Heart left ventricle (tissue), 16 donors: Measurements from ENCODE around the gene RETN. TPM values are rescaled to one million over a fixed set of nuclear protein-coding genes. Genes with fewer than 3 reads are reported as not detected.

Experiments
- ATAC-seq, 4 donors: fragments of 200-7000 bp; cut with Tn5 transposase; one replicate each; pipeline ENCODE4 v1.9.1; 2020 to 2022; ENCODE audit warnings: moderate library complexity in 4 of 4, mild to moderate bottlenecking in 3 of 4, moderate number of reproducible peaks in 1 of 4
- DNase-seq, 5 donors: peaks; one replicate each; pipeline ENCODE4 v3.0.0-alpha.2; 2020
- H3K27ac ChIP-seq, 12 donors: fragments of 200-600 bp; sonication (generic) in 4 of 12; one replicate each; pipeline versions ENCODE4 v1.5.0 to v1.8.0; 2016 to 2022; ENCODE audit warnings: mild to moderate bottlenecking in 2 of 12
- H3K27me3 ChIP-seq, 9 donors: fragments of 200-600 bp; sonication (generic) in 2 of 9; one replicate each; pipeline versions ENCODE4 v1.5.1 to v1.8.0; 2016 to 2022; ENCODE audit warnings: mild to moderate bottlenecking in 3 of 9
- H3K36me3 ChIP-seq, 9 donors: fragments of 200-600 bp; sonication (generic) in 2 of 9; one replicate each; pipeline versions ENCODE4 v1.5.0 to v1.8.0; 2018 to 2022; ENCODE audit warnings: mild to moderate bottlenecking in 2 of 9
- H3K4me1 ChIP-seq, 12 donors: fragments of 200-600 bp; sonication (generic) in 4 of 12; one replicate each; pipeline versions ENCODE4 v1.5.0 to v1.8.0; 2016 to 2022; ENCODE audit warnings: mild to moderate bottlenecking in 3 of 12
- H3K4me3 ChIP-seq, 12 donors: fragments of 200-600 bp; sonication (generic) in 4 of 12; one replicate each; pipeline versions ENCODE4 v1.5.0 to v1.8.0; 2017 to 2022; ENCODE audit warnings: mild to moderate bottlenecking in 9 of 12, moderate library complexity in 4 of 12
- H3K9me3 ChIP-seq, 12 donors: fragments of 200-600 bp; sonication (generic) in 4 of 12; one replicate each; pipeline versions ENCODE4 v1.5.0 to v1.8.0; 2016 to 2022; ENCODE audit warnings: mild to moderate bottlenecking in 1 of 12
- POLR2A ChIP-seq, 2 donors: fragments of 450-650 bp; IDR thresholded peaks; one replicate each; pipeline ENCODE4 v1.6.1; 2017; ENCODE audit warnings: antibody characterized with exemption in 2 of 2, mild to moderate bottlenecking in 2 of 2, moderate library complexity in 2 of 2
- WGBS, 4 donors: extraction: QIAGEN DNeasy Blood & Tissue Kit in 2 of 4; methylation state at CpG; one replicate each; pipeline versions ENCODE4 v1.1.5 to v1.1.7; 2013 to 2018; 5-methylcytosine and 5-hydroxymethylcytosine counted together
- intact Hi-C, 10 donors: fragments of 100-400 bp; cut with DNase I; formaldehyde crosslinking; loops; one replicate each; pipeline versions ENCODE4 v1.11.1 to v1.14.2; 2022
- polyA plus RNA-seq, 2 donors: library from polyadenylated mRNA; stranded (reverse); fragments of 200-250 nt; gene quantifications; one replicate each; pipeline ENCODE4 v1.2.3, GENCODE V29; 2013
- total RNA-seq, 9 donors: library from RNA; depleted of rRNA in 2 of 9; stranded (reverse); fragments of >200 nt in 2 of 9; fragmentation: NEBNext Ultra II Directional in 3 of 9; extraction: Animal tissue kit (Norgen Biotek cat#: 25700) in 3 of 9; gene quantifications; one replicate each; pipeline versions ENCODE4 v1.1.0 to v1.2.4, GENCODE V29; 2016 to 2023
- TF ChIP-seq, protein P1 (sequence below), 12 donors: fragments of 200-600 bp; sonication (generic) in 4 of 12; IDR thresholded peaks; one replicate each; pipeline versions ENCODE4 v1.5.0 to v1.8.0; 2018 to 2022; ENCODE audit warnings: antibody characterized with exemption in 12 of 12, mild to moderate bottlenecking in 5 of 12
- donor health status: ischemic (EF 13 %, LVEDD 7.1; RV severe dilation, severe dysfunction).
- donor health status: healthy with polysubstance abuse.
- donor health status: DM: no; HTN: yes; CAD: no.
- donor health status: DM: no; HTN: no; CAD: no.
- donor health status: ischemic (EF 25% LVEDD 6.9; RV normal size, moderate dysfunction).
- donor health status: ischemic (EF 25% LVEDD 5.7; RV mildly dilated, moderate dysfunction).
- donor health status: healthy.
- donor health status: DM: yes; HTN: yes; CAD: no.
- donor health status: ischemic (EF 35%, LVEDD 5.7; RV mildly dilated, moderate dysfunction).
- donor health status: nonischemic (EF 11% LVEDD 7.7; RV severe dilation, severe dysfunction).
- donor health status: DM: yes; HTN: yes; CAD: no.
- donor health status: PGD.
- donor health status: ischemic (EF 29% LVEDD 5.4; RV normal size, mild dysfunction).
- donor health status: nonischemic (EF 23%, LVEDD 6.1; RV moderate dilation, normal function).

The RETN gene
- total and polyA plus RNA-seq, 11 donors: 2.6 to 9.2 (median 4.8) TPM; not detected in 8

GRCh38 chr19:7701654-7702457, 33.0 kb downstream of the RETN start, which contains the start of gene FCER2:
Gene FCER2, minus strand, starts transcription at chr19:7702131. Its CDS starts 2,371 bp downstream, at chr19:7699760.
- DNase-seq (no peak), ATAC-seq (peak in 1 of 4 donors; percentile 18)
- no peak for TF ChIP-seq POLR2A (IDR thresholded peaks at IDR 0.05)
- TF ChIP-seq, protein P1, sequence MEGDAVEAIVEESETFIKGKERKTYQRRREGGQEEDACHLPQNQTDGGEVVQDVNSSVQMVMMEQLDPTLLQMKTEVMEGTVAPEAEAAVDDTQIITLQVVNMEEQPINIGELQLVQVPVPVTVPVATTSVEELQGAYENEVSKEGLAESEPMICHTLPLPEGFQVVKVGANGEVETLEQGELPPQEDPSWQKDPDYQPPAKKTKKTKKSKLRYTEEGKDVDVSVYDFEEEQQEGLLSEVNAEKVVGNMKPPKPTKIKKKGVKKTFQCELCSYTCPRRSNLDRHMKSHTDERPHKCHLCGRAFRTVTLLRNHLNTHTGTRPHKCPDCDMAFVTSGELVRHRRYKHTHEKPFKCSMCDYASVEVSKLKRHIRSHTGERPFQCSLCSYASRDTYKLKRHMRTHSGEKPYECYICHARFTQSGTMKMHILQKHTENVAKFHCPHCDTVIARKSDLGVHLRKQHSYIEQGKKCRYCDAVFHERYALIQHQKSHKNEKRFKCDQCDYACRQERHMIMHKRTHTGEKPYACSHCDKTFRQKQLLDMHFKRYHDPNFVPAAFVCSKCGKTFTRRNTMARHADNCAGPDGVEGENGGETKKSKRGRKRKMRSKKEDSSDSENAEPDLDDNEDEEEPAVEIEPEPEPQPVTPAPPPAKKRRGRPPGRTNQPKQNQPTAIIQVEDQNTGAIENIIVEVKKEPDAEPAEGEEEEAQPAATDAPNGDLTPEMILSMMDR (IDR thresholded peaks at IDR 0.05): no peak
- 54 to 61% (median 56%) methylated on average over 20 of the region's 20 CpGs for WGBS, 4 donors
- Histone ChIP-seq H3K27me3 (peaks cover 0 to 56% (median 16%) of the 10 kb centered on the region in 9 donors), H3K27ac (no peak within 1 kb of the TSS), H3K4me3 (no peak within 1 kb of the TSS), H3K36me3 (no peaks in the 10 kb centered on the region), H3K4me1 (peaks cover 0 to 38% (median 0%) of the 10 kb centered on the region in 12 donors), H3K9me3 (no peaks in the 10 kb centered on the region)
- intact Hi-C loops: no loop called here

- Histone ChIP-seq H3K4me3 (no peak overlapping the region), H3K9me3 (no peaks in the 10 kb centered on the region), H3K27me3 (peaks cover 0 to 41% (median 6%) of the 10 kb centered on the region in 9 donors), H3K4me1 (peaks cover 0 to 48% (median 0%) of the 10 kb centered on the region in 12 donors), H3K36me3 (no peaks in the 10 kb centered on the region), H3K27ac (no peak overlapping the region)
- TF ChIP-seq, protein P1 (IDR thresholded peaks at IDR 0.05): no peak
- TF ChIP-seq POLR2A (IDR thresholded peaks at IDR 0.05): no peak
- 50 to 62% (median 60%) methylated on average over 8 of the region's 8 CpGs for WGBS, 4 donors
- intact Hi-C loops: no loop called here
- DNase-seq (no peak), ATAC-seq (no peak)
These were observed 34.5 kb downstream of the RETN start for GRCh38 chr19:7703332-7703731.

- H3K4me3 ChIP-seq: no peak overlapping the region
- H3K9me3 ChIP-seq: no peaks in the 10 kb centered on the region
- ATAC-seq (no peak), DNase-seq (no peak)
- peaks cover 0 to 45% (median 0%) of the 10 kb centered on the region in 12 donors for H3K4me1 ChIP-seq
- intact Hi-C loops: no loop called here
- 68 to 77% (median 75%) methylated on average over 6 of the region's 6 CpGs for WGBS, 4 donors
- TF ChIP-seq, protein P1 (IDR thresholded peaks at IDR 0.05): no peak
- TF ChIP-seq POLR2A (IDR thresholded peaks at IDR 0.05): no peak
- no peak overlapping the region for H3K27ac ChIP-seq
- no peaks in the 10 kb centered on the region for H3K36me3 ChIP-seq
- H3K27me3 ChIP-seq: peaks cover 0 to 35% (median 4%) of the 10 kb centered on the region in 9 donors
These were observed 35.6 kb downstream of the RETN start for GRCh38 chr19:7704280-7705060.
